Thymus (tissue), 14 donors: ENCODE data around the gene NXPE4. TPM values are rescaled to one million over a fixed set of nuclear protein-coding genes. Genes with fewer than 3 reads are reported as not detected.
A peak's percentile ranks its signal among the peaks of the same experiment; 100 is the strongest.
"Not testable (repeated sequence)": the region's sequence is repeated elsewhere in the genome, so short reads cannot be mapped to it uniquely, and the experiment has no call there.

Experiments
- DNase-seq, 9 donors: peaks; one replicate each; pipeline ENCODE4 v3.0.0-alpha.2; 2013; ENCODE audit warnings: low spot score in 9 of 9, low read depth in 6 of 9, missing footprints in 1 of 9
- H3K27ac ChIP-seq, 2 donors: one replicate each; pipeline ENCODE4 v1.5.1; 2013; ENCODE audit warnings: control low read depth in 1 of 2, low read depth in 1 of 2, low read length in 1 of 2, mild to moderate bottlenecking in 1 of 2, moderate library complexity in 1 of 2
- H3K27me3 ChIP-seq, 2 donors: one replicate each; pipeline ENCODE4 v1.5.1; 2013; ENCODE audit warnings: low read length in 1 of 2; ENCODE audit not compliant: control insufficient read depth in 2 of 2, insufficient read depth in 1 of 2
- H3K36me3 ChIP-seq, 2 donors: one replicate each; pipeline ENCODE4 v1.5.1; 2013; ENCODE audit warnings: low read length in 1 of 2, mild to moderate bottlenecking in 1 of 2, moderate library complexity in 1 of 2; ENCODE audit not compliant: control insufficient read depth in 2 of 2, insufficient read depth in 2 of 2
- H3K4me1 ChIP-seq, 2 donors: one replicate each; pipeline ENCODE4 v1.5.1; 2013; ENCODE audit warnings: low read length in 2 of 2; ENCODE audit not compliant: control insufficient read depth in 2 of 2, insufficient read depth in 2 of 2
- H3K4me3 ChIP-seq, 2 donors: one replicate each; pipeline ENCODE4 v1.5.1; 2013; ENCODE audit warnings: low read length in 2 of 2, control low read depth in 1 of 2, mild to moderate bottlenecking in 1 of 2
- H3K9me3 ChIP-seq, 2 donors: one replicate each; pipeline ENCODE4 v1.5.1; 2013; ENCODE audit warnings: low read length in 1 of 2, mild to moderate bottlenecking in 1 of 2; ENCODE audit not compliant: control insufficient read depth in 2 of 2, insufficient read depth in 1 of 2
- WGBS: extraction: QIAGEN DNeasy Blood & Tissue Kit; methylation state at CpG from one replicate; pipeline ENCODE4 v1.1.7; 2013; 5-methylcytosine and 5-hydroxymethylcytosine counted together
- long read RNA-seq, 10 donors: transcript quantifications; one replicate each; lab custom pipeline, GENCODE V29; 2026
- polyA plus RNA-seq: library from polyadenylated mRNA; stranded (reverse); fragments of 200-250 nt; gene quantifications from one replicate; pipeline ENCODE4 v1.2.3, GENCODE V29; 2013
- total RNA-seq: library from RNA; stranded (reverse); fragments of 120-200 nt; gene quantifications from one replicate; pipeline ENCODE4 v1.2.4, GENCODE V29; 2013
- donor health status: healthy.

Gene NXPE4
- total RNA-seq: not detected
- 0.02 TPM for polyA plus RNA-seq
- long read RNA-seq, donor 1: 0 reads
- long read RNA-seq, donor 2: 0 reads
- long read RNA-seq, donor 3: 0 reads
- long read RNA-seq, donor 4: 0 reads
- long read RNA-seq, donor 5: 0 reads
- long read RNA-seq, donor 6: 0 reads
- long read RNA-seq, donor 7: 0 reads
- long read RNA-seq, donor 8: 0 reads
- long read RNA-seq, donor 9: 0 reads
- long read RNA-seq, donor 10: 0 reads

GRCh38 chr11:114595571-114595970 lies at the start of gene NXPE4:
NXPE4 (minus strand) TSS chr11:114595786; CDS start chr11:114594759, 1,027 bp downstream.
- no peak within 1 kb of the TSS for H3K27ac ChIP-seq
- H3K9me3 ChIP-seq: no peaks in the 10 kb centered on the region
- no peaks in the 10 kb centered on the region for H3K27me3 ChIP-seq
- no peak for DNase-seq
- no peak within 1 kb of the TSS for H3K4me3 ChIP-seq
- 85% methylated on average over 2 of the region's 2 CpGs for WGBS
- no peaks in the 10 kb centered on the region for H3K36me3 ChIP-seq
- H3K4me1 ChIP-seq: no peaks in the 10 kb centered on the region

DNA sequence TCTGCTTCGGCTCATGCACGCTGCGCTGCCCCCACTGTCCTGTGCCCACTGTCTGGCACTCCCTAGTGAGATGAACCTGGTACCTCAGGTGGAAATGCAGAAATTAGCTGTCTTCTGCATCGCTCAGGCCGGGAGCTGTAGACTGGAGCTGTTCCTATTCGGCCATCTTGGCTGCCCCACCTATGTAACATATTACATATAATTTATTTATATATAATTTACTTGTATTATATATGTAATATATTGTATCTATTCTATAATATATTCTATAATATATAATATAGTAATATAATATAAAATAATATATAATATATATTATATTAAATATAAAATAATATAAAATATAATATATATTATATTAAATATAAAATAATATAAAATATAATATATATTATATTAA lies 43.9 kb upstream of the NXPE4 start:
- H3K4me1 ChIP-seq, DNase-seq, H3K36me3 ChIP-seq, H3K27me3 ChIP-seq, H3K27ac ChIP-seq, H3K4me3 ChIP-seq, H3K9me3 ChIP-seq: not testable (repeated sequence)
- 99% methylated on average over 6 of the region's 6 CpGs for WGBS

DNA sequence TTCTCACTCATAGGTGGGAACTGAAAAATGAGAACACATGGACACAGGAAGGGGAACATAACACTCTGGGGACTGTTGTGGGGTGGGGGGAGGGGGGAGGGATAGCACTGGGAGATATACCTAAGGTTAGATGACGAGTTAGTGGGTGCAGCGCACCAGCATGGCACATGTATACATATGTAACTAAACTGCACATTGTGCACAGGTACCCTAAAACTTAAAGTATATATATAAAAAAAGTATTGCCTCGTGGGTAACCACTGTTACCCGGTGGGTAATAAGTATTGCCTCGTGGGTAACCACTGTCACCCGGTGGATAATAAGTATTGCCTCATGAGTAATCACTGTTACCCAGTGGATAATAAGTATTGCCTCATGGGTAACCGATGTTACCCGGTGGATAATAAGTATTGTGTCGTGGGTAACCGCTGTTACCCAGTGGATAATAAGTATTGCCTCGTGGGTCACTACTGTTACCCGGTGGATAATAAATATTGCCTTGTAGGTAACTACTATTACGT lies 35.9 kb upstream of the NXPE4 start:
- H3K4me1 ChIP-seq, H3K9me3 ChIP-seq, H3K4me3 ChIP-seq, H3K27ac ChIP-seq, H3K27me3 ChIP-seq, H3K36me3 ChIP-seq: not testable (repeated sequence)
- 96% methylated on average over 13 of the region's 13 CpGs for WGBS
- peak in 6 of 9 donors; percentile 7 to 41 (median 18) for DNase-seq

GRCh38 chr11:114625294-114625693 lies 29.7 kb upstream of the NXPE4 start:
- H3K4me1 ChIP-seq: no peaks in the 10 kb centered on the region
- no peaks in the 10 kb centered on the region for H3K27me3 ChIP-seq
- H3K36me3 ChIP-seq: no peaks in the 10 kb centered on the region
- H3K4me3 ChIP-seq: no peak overlapping the region
- no peak for DNase-seq
- 94% methylated on average over 7 of the region's 7 CpGs for WGBS
- H3K9me3 ChIP-seq: peaks cover 0 to 6% of the 10 kb centered on the region in 2 donors
- no peak overlapping the region for H3K27ac ChIP-seq

- no peak overlapping the region for H3K4me3 ChIP-seq
Measured at GRCh38 chr11:114624455-114625207, 29.0 kb upstream of the NXPE4 start.

DNA sequence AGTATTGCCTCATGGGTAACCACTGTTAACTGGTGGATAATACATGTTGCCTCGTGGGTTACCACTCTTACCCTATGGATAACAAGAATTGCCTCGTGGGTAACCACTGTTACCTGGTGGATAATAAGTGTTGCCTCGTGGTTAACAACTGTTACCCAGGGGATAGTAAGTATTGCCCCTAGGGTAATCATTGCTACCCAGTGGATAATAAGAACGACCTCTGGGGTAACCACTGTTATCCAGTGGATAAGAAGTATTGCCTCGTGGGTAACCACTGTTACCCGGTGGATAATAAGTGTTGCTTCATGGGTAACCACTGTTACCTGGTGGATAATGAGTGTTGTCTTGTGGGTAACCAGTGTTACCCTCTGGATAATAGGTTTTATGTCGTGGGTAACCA lies 28.1 kb upstream of the NXPE4 start:
- H3K27ac ChIP-seq: no peak overlapping the region
- no peaks in the 10 kb centered on the region for H3K27me3 ChIP-seq
- no peaks in the 10 kb centered on the region for H3K4me1 ChIP-seq
- DNase-seq: no peak
- WGBS: 86% methylated on average over 7 of the region's 7 CpGs
- no peak overlapping the region for H3K4me3 ChIP-seq
- H3K9me3 ChIP-seq: peaks cover 0 to 6% of the 10 kb centered on the region in 2 donors
- no peaks in the 10 kb centered on the region for H3K36me3 ChIP-seq

More at GRCh38 chr11:114624455-114625207, 29.0 kb upstream of the NXPE4 start:
- WGBS: 88% methylated on average over 10 of the region's 10 CpGs
- Histone ChIP-seq H3K36me3 (no peaks in the 10 kb centered on the region), H3K9me3 (peaks cover 0 to 6% of the 10 kb centered on the region in 2 donors), H3K27me3 (no peaks in the 10 kb centered on the region), H3K4me1 (no peaks in the 10 kb centered on the region), H3K27ac (no peak overlapping the region)
- DNase-seq: no peak

GRCh38 chr11:114622858-114623257 lies 27.3 kb upstream of the NXPE4 start:
- Histone ChIP-seq H3K4me3 (no peak overlapping the region), H3K27me3 (no peaks in the 10 kb centered on the region), H3K4me1 (no peaks in the 10 kb centered on the region), H3K9me3 (peaks cover 0 to 6% of the 10 kb centered on the region in 2 donors), H3K36me3 (no peaks in the 10 kb centered on the region), H3K27ac (no peak overlapping the region)
- no peak for DNase-seq
- WGBS: 97% methylated on average over 11 of the region's 11 CpGs

- H3K27me3 ChIP-seq: no peaks in the 10 kb centered on the region
- no peak overlapping the region for H3K4me3 ChIP-seq
- H3K4me1 ChIP-seq: no peaks in the 10 kb centered on the region
- no peak for DNase-seq
- H3K27ac ChIP-seq: no peak overlapping the region
- WGBS: 92% methylated on average over 16 of the region's 16 CpGs
- H3K36me3 ChIP-seq: no peaks in the 10 kb centered on the region
- H3K9me3 ChIP-seq: peaks cover 0 to 6% of the 10 kb centered on the region in 2 donors
Measured at GRCh38 chr11:114621950-114622809, 26.6 kb upstream of the NXPE4 start.

GRCh38 chr11:114621072-114621471 lies 25.5 kb upstream of the NXPE4 start:
- no peak overlapping the region for H3K4me3 ChIP-seq
- no peak for DNase-seq
- no peak overlapping the region for H3K27ac ChIP-seq
- peaks cover 0 to 6% of the 10 kb centered on the region in 2 donors for H3K9me3 ChIP-seq
- H3K27me3 ChIP-seq: no peaks in the 10 kb centered on the region
- no peaks in the 10 kb centered on the region for H3K36me3 ChIP-seq
- H3K4me1 ChIP-seq: no peaks in the 10 kb centered on the region
- WGBS: 93% methylated on average over 8 of the region's 8 CpGs
